ENCODE data around the gene VSX1. TPM values are rescaled to one million over a fixed set of nuclear protein-coding genes. Genes with fewer than 3 reads are reported as not detected.

Gene VSX1
- total and polyA plus RNA-seq, 9 of the 15 experiments (the other 6 are each of a cell fraction or from before 2014, with no cell fraction given): not detected

- CTCF ChIA-PET (ENCODE audit: low intra/inter-chr PET ratio): no interaction called here
- intact Hi-C loops (cut with micrococcal nuclease) (no loop called here), in situ Hi-C loops (cut with MboI) (no loop called here)
- H3K4me3 ChIP-seq: no peak overlapping the region
- ATAC-seq (no peak), DNase-seq (ENCODE audit: extremely low read depth in 1 of 4, low spot score in 3 of 4) (no peak), FAIRE-seq (no peak)
- no peak overlapping the region for H3K4me2 ChIP-seq (ENCODE audit: insufficient read depth, low read length)
- POLR2A ChIA-PET: no interaction called here
- H3K27me3 ChIP-seq (ENCODE audit: control insufficient read depth in 2 of 2, insufficient read depth in 2 of 2, low read length in 2 of 2): peaks cover 0 to 26% of the 10 kb centered on the region in 2 experiments; a peak in 3 of 5 replicates
- no peaks in the 10 kb centered on the region for H3K9me3 ChIP-seq (replicated peaks; ENCODE audit: control insufficient read depth, insufficient read depth, low read depth, low read length)
- no TSS peak for BruUV-seq (replicated peaks)
- no peak overlapping the region for H3K9ac ChIP-seq (ENCODE audit: insufficient read depth in 1 of 2, low read depth in 2 of 2, low read length in 2 of 2)
- no peak overlapping the region for H3K27ac ChIP-seq (ENCODE audit: extremely low read depth, low read depth, low read length)
- no peaks in the 10 kb centered on the region for H3K79me2 ChIP-seq (ENCODE audit: control insufficient read depth, insufficient read depth, low read length)
- H2AFZ ChIP-seq (ENCODE audit: low read depth, low read length): no peak overlapping the region
- H3K9me1 ChIP-seq (ENCODE audit: control insufficient read depth, insufficient read depth, low read length): no peaks in the 10 kb centered on the region
- no peaks in the 10 kb centered on the region for H3K36me3 ChIP-seq (ENCODE audit: control insufficient read depth, insufficient read depth, low read length)
- TF ChIP-seq CBX3 (IDR thresholded peaks at IDR 0.05; ENCODE audit: borderline replicate concordance in 1 of 2, low read length in 2 of 2): no peak
- no peak for TF ChIP-seq SRSF7 (optimal IDR thresholded peaks at IDR 0.05; ENCODE audit: low read depth, low read length)
- 0% methylated on average over 3 of the region's 5 CpGs for WGBS (ENCODE audit: insufficient coverage, low coverage, missing lambda C conversion rate)
- H4K20me1 ChIP-seq (replicated peaks; ENCODE audit: control insufficient read depth, insufficient read depth, low read length): no peaks in the 10 kb centered on the region
- H3K4me1 ChIP-seq (replicated peaks in 1 of 2; ENCODE audit: control insufficient read depth in 2 of 2, insufficient read depth in 2 of 2, low read length in 2 of 2): peaks cover 4 to 11% of the 10 kb centered on the region in 2 experiments; a peak in 3 of 5 replicates
These were observed 51.8 kb downstream of the VSX1 start for GRCh38 chr20:25030007-25030648.

GRCh38 chr20:25025986-25026605 is 55.8 kb downstream of the VSX1 start:
- BruUV-seq (replicated peaks): no TSS peak
- Histone ChIP-seq H3K27ac (ENCODE audit: extremely low read depth, low read depth, low read length) (no peak overlapping the region), H3K27me3 (ENCODE audit: control insufficient read depth in 2 of 2, insufficient read depth in 2 of 2, low read length in 2 of 2) (peaks cover 0 to 15% of the 10 kb centered on the region in 2 experiments; a peak in 2 of 5 replicates), H3K4me2 (ENCODE audit: insufficient read depth, low read length) (no peak overlapping the region), H3K4me3 (no peak overlapping the region), H3K4me1 (replicated peaks in 1 of 2; ENCODE audit: control insufficient read depth in 2 of 2, insufficient read depth in 2 of 2, low read length in 2 of 2) (no peaks in the 10 kb centered on the region), H3K79me2 (ENCODE audit: control insufficient read depth, insufficient read depth, low read length) (no peaks in the 10 kb centered on the region), H4K20me1 (replicated peaks; ENCODE audit: control insufficient read depth, insufficient read depth, low read length) (no peaks in the 10 kb centered on the region), H3K36me3 (ENCODE audit: control insufficient read depth, insufficient read depth, low read length) (no peaks in the 10 kb centered on the region), H2AFZ (ENCODE audit: low read depth, low read length) (no peak overlapping the region), H3K9me1 (ENCODE audit: control insufficient read depth, insufficient read depth, low read length) (no peaks in the 10 kb centered on the region), H3K9me3 (replicated peaks; ENCODE audit: control insufficient read depth, insufficient read depth, low read depth, low read length) (no peaks in the 10 kb centered on the region), H3K9ac (ENCODE audit: insufficient read depth in 1 of 2, low read depth in 2 of 2, low read length in 2 of 2) (no peak overlapping the region)
- ATAC-seq: no peak
- no peak for FAIRE-seq
- CTCF ChIA-PET (ENCODE audit: low intra/inter-chr PET ratio): no interaction called here
- POLR2A ChIA-PET: no interaction called here
- intact Hi-C loops (cut with micrococcal nuclease): no loop called here
- 3% methylated on average over 4 of the region's 4 CpGs for WGBS (ENCODE audit: insufficient coverage, low coverage, missing lambda C conversion rate)
- no peak for TF ChIP-seq MAZ (CRISPR knock-in tag; conservative IDR thresholded peaks at IDR 0.05 in 1 of 2, IDR thresholded peaks at IDR 0.05 in 1 of 2)
- TF ChIP-seq CTCF (IDR thresholded peaks at IDR 0.05 in 2 of 3, conservative IDR thresholded peaks at IDR 0.05 in 1 of 3; ENCODE audit: insufficient read depth in 2 of 3, low read depth in 1 of 3, low read length in 3 of 3): 0 out of 6 replicates have a peak, but pooled peaks of 1 of the 3 experiments have one; percentile 4
- no peak for TF ChIP-seq NFATC3 (IDR thresholded peaks at IDR 0.05)
- TF ChIP-seq ZNF551 (CRISPR knock-in tag; IDR thresholded peaks at IDR 0.05): no peak
- no peak for TF ChIP-seq ZNF778 (CRISPR knock-in tag; IDR thresholded peaks at IDR 0.05)
- no peak for TF ChIP-seq MEIS2 (IDR thresholded peaks at IDR 0.05; ENCODE audit: partially characterized antibody)
- TF ChIP-seq TOE1 (IDR thresholded peaks at IDR 0.05; ENCODE audit: borderline replicate concordance): no peak
- TF ChIP-seq TOE1 (CRISPR knock-in tag; IDR thresholded peaks at IDR 0.05; ENCODE audit: borderline replicate concordance, low read depth): no peak
- no peak for DNase-seq (ENCODE audit: extremely low read depth in 1 of 4, low spot score in 3 of 4)
- in situ Hi-C loops (cut with MboI): no loop called here

All from K562 (cell line).